VCaP (cell line): ENCODE data around the gene RBMXL2.

Source experiments
- H3K27ac ChIP-seq: fragments of 450-650 bp; 2 replicates; pipeline ENCODE4 v1.5.1; 2017
- CTCF ChIP-seq: fragments of 450-650 bp; conservative IDR thresholded peaks from 2 replicates; pipeline ENCODE4 v1.5.1; 2017; ENCODE audit warnings: mild to moderate bottlenecking, moderate library complexity

Gene RBMXL2

GRCh38 chr11:7072401-7073028, 16.3 kb upstream of the RBMXL2 start:
- no peak overlapping the region for H3K27ac ChIP-seq
- TF ChIP-seq CTCF, result no peak

GRCh38 chr11:7077101-7077500, 11.7 kb upstream of the RBMXL2 start:
- TF ChIP-seq CTCF, result no peak
- H3K27ac ChIP-seq, result no peak overlapping the region

- TF ChIP-seq CTCF, result no peak
- no peak overlapping the region for H3K27ac ChIP-seq
Observed at GRCh38 chr11:7079545-7080135, 9.2 kb upstream of the RBMXL2 start.

- no peak for TF ChIP-seq CTCF
- no peak overlapping the region for H3K27ac ChIP-seq
Observed at GRCh38 chr11:7080900-7081299, 7.9 kb upstream of the RBMXL2 start.

GRCh38 chr11:7081441-7081840, 7.4 kb upstream of the RBMXL2 start:
- no peak overlapping the region for H3K27ac ChIP-seq
- no peak for TF ChIP-seq CTCF

- no peak for TF ChIP-seq CTCF
Observed at GRCh38 chr11:7089328-7090251, 792 bp downstream of the RBMXL2 start.

GRCh38 chr11:7098235-7098832, 9.5 kb downstream of the RBMXL2 start:
- H3K27ac ChIP-seq, result no peak overlapping the region
- peak; percentile 73 for TF ChIP-seq CTCF

More at GRCh38 chr11:7089328-7090251, 792 bp downstream of the RBMXL2 start:
- H3K27ac ChIP-seq, result no peak overlapping the region
